AG08396 (cell line): ENCODE results near the gene RPS21.

Experiments used
- DNase-seq: peaks from one replicate; pipeline ENCODE4 v3.0.0; 2012; ENCODE audit warnings: low spot score, mixed read lengths

RPS21 gene

DNA sequence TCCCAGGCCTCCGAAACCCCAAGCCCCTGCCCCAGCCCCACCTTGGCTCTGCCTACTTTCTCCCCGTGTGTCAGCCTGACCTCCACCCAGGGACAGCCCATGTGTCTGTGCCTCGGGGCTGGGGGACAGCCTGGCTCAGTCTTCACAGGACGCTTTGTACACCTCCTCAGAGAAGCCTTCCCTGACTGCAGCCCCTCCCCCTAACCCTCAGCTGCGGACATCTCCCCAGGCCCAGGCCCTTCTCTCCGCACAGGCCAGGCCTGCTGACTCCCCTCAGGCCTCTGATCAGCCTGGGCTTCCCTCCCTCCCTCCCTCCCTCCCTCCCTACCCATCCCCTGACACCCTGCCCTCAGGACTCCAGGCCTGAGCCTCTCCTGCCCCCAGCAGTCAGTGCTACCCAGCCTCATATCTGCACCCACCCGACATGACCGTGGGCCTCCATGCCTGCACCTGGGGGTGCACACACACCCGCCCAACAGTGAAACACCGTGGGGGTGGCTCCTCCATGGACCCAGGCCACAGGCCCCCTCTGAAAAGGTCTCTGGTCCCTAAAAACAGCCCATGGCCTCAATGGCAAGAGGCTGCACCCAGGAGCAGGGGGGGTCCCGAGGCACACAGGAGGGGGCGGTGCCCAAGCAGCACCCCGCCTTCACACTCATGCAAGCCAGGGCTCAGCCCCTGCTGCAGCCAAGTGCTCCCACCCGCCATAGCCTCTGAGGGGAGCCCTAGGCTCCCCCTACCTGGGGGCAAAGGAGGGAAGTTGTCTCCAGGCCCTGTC, 32.7 kb upstream of the RPS21 start:
- no peak for DNase-seq

- no peak for DNase-seq
Measured at GRCh38 chr20:62354811-62355341, 32.0 kb upstream of the RPS21 start.

- DNase-seq = no peak
Measured at GRCh38 chr20:62355516-62355877, 31.4 kb upstream of the RPS21 start.

DNA sequence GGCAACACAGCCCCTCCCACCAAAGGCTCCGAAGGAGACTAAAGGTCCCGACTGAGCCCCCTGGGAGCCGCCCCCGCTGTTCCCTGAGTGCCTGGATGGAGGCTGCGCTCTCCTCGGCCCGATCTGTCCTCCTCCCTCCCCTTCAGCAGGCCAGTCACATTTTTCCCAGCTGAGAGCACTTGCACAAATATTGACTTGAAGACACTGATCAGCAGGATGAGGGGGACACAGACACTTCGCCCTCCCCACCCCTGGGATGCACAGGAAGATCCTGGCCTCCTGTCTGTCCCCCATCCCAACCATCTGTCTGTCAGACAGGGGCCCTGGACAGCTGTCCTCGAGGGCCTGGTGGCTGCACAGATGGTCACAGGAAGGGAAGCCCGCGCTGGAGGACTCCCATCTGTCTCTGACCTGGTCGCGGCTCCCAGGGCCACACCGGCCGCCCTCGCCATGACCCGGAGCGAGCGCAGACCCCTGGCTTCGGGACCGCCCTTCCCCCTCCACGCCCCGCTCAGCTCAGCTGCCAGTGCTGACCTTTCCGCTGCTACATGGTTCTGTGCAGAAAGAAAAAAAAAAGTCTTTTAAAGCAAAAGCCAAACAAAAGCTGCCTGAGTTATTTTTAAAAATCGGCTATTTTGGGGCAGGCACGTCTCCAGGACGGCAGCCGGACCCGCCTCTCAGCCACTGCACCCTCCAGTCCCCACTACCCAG, 30.9 kb upstream of the RPS21 start:
- DNase-seq = no peak

- DNase-seq = no peak
Measured at GRCh38 chr20:62356589-62357186, 30.2 kb upstream of the RPS21 start.

GRCh38 chr20:62357187-62357667, 29.7 kb upstream of the RPS21 start:
- peak; percentile 89 for DNase-seq

DNA sequence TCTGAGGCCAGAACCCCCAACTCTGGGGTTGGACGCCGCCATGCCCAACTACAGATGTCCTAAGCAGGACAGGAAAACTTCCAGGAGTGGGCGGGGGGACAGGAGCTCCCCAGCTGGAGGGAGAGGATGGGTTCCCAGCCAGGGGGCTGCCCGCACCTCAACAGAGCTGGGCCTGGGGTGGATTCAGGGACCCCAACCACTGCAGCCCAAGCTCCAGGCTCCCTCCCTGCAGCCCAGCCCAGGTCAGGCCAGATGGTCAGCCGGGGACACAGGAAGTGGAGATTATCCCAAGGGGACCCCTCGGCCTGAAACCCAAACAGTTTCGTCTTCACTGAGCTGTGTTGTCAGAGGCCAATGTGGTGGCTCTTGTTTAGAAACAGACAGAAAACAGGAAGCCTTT, 29.2 kb upstream of the RPS21 start:
- no peak for DNase-seq

- no peak for DNase-seq
Measured at GRCh38 chr20:62358171-62359042, 28.5 kb upstream of the RPS21 start.

GRCh38 chr20:62359043-62359490, 27.8 kb upstream of the RPS21 start:
- DNase-seq = no peak

- DNase-seq = no peak
Measured at GRCh38 chr20:62359491-62360121, 27.3 kb upstream of the RPS21 start.

- no peak for DNase-seq
Measured at GRCh38 chr20:62360854-62361798, 25.8 kb upstream of the RPS21 start.

- no peak for DNase-seq
Measured at GRCh38 chr20:62361799-62362589, 24.9 kb upstream of the RPS21 start.

GRCh38 chr20:62362590-62362940, 24.3 kb upstream of the RPS21 start:
- DNase-seq = no peak

- DNase-seq = no peak
Measured at GRCh38 chr20:62362991-62363919, 23.6 kb upstream of the RPS21 start.

DNA sequence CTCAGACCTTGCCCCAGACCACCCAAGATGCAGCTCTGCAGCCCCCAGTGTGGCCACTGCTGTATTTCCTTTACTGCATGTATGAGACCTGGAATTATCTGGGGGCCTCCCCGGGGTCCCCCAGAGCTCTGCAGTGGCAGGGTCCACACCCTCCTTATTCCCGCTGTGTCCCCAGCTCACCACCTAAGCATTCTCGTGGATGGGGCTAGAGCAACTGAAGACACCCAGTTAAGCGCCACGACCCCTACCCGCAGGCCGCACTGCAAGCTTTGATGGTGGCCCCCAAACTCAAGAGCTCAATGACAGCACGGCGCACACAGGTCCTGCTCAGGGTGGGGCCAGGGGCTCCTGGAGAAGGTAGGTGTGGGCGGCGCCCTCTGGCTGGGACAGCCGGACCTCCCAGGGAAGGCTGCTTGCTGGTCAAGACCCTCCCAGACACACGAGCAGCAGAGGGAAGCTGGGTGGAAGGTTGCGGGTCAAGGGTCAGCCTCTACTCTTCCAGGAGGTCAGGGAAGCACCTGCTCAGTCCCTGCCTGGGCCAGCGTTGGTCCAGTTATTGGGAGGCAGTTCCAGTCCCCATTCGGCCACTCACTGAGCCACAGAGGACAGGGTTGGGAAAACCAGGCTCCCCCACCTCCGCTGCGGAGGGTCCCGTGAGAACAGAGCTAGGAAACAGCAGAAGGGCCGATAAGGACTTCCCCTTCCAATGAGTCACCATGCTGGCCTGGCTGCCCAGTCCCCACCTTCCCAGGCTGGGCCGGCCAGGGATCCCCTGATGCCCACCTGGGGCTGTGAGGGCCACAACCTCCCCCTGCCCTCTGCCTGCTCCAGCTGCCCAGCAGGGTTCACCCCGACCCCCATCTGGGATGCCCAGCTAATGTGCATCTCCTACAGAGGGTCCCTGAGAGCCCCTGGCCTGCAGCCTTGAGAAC, 22.7 kb upstream of the RPS21 start:
- no peak for DNase-seq

- DNase-seq = no peak
Measured at GRCh38 chr20:62364911-62365736, 21.8 kb upstream of the RPS21 start.
